Prostate gland (tissue), 2 donors: ENCODE results near the gene SPNS1. TPM values are rescaled to one million over a fixed set of nuclear protein-coding genes. Genes with fewer than 3 reads are reported as not detected.
"Not testable (repeated sequence)": the region's sequence is repeated elsewhere in the genome, so short reads cannot be mapped to it uniquely, and the experiment has no call there.

Source experiments
- DNase-seq: peaks from one replicate; pipeline ENCODE4 v3.0.0-alpha.2; 2019; ENCODE audit warnings: low spot score
- H3K27ac ChIP-seq, 2 donors: fragments of 200-600 bp; sonication (generic); 2 replicates each; pipeline ENCODE4 v1.5.1; 2017 to 2019
- H3K27me3 ChIP-seq: fragments of 200-600 bp; sonication (generic); replicated peaks from 2 replicates; pipeline ENCODE4 v1.5.1; 2019; ENCODE audit not compliant: insufficient read depth
- H3K36me3 ChIP-seq, 2 donors: fragments of 200-600 bp; sonication (generic); 1 replicate in 1 of 2; 2 replicates in 1 of 2; pipeline versions ENCODE4 v1.5.1 to v1.8.1; 2017 to 2019
- H3K4me1 ChIP-seq: fragments of 200-600 bp; sonication (generic); replicated peaks from 2 replicates; pipeline ENCODE4 v1.5.1; 2019
- H3K4me3 ChIP-seq, 2 donors: fragments of 200-600 bp; sonication (generic); 2 replicates each; pipeline ENCODE4 v1.5.1; 2017 to 2019
- H3K9me3 ChIP-seq: fragments of 200-600 bp; sonication (generic); 2 replicates; pipeline ENCODE4 v1.5.1; 2017
- POLR2A ChIP-seq: fragments of 450-650 bp; IDR thresholded peaks from one replicate; pipeline ENCODE4 v1.6.1; 2016; ENCODE audit warnings: antibody characterized with exemption, mild to moderate bottlenecking
- POLR2AphosphoS5 ChIP-seq: sonication (generic); formaldehyde crosslinking; IDR thresholded peaks from one replicate; pipeline ENCODE4 v1.6.1; 2017; ENCODE audit warnings: antibody characterized with exemption
- WGBS: methylation state at CpG from one replicate; pipeline ENCODE4 v1.1.5; 2018; 5-methylcytosine and 5-hydroxymethylcytosine counted together
- intact Hi-C: fragments of 100-400 bp; cut with DNase I; formaldehyde crosslinking; loops from one replicate; pipeline ENCODE4 v1.14.2; 2022
- total RNA-seq, 2 donors: library from RNA; depleted of rRNA; stranded (reverse); fragments of >200 nt; gene quantifications; one replicate each; pipeline ENCODE4 v1.1.0, GENCODE V29; 2016
- TF ChIP-seq, protein P1 (sequence below), 4 experiments: fragments of 200-600 bp in 2 of 4; fragments of 450-650 bp in 2 of 4; sonication (generic) in 2 of 4; IDR thresholded peaks; 1 replicate in 3 of 4; 2 replicates in 1 of 4; pipeline ENCODE4 v1.5.1; 2016 to 2019; ENCODE audit warnings: antibody characterized with exemption in 4 of 4, mild to moderate bottlenecking in 2 of 4, moderate library complexity in 2 of 4

The SPNS1 gene, protein sequence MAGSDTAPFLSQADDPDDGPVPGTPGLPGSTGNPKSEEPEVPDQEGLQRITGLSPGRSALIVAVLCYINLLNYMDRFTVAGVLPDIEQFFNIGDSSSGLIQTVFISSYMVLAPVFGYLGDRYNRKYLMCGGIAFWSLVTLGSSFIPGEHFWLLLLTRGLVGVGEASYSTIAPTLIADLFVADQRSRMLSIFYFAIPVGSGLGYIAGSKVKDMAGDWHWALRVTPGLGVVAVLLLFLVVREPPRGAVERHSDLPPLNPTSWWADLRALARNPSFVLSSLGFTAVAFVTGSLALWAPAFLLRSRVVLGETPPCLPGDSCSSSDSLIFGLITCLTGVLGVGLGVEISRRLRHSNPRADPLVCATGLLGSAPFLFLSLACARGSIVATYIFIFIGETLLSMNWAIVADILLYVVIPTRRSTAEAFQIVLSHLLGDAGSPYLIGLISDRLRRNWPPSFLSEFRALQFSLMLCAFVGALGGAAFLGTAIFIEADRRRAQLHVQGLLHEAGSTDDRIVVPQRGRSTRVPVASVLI
- 10 to 100 TPM; 14.8 to 57.4 TPM for total RNA-seq

DNA sequence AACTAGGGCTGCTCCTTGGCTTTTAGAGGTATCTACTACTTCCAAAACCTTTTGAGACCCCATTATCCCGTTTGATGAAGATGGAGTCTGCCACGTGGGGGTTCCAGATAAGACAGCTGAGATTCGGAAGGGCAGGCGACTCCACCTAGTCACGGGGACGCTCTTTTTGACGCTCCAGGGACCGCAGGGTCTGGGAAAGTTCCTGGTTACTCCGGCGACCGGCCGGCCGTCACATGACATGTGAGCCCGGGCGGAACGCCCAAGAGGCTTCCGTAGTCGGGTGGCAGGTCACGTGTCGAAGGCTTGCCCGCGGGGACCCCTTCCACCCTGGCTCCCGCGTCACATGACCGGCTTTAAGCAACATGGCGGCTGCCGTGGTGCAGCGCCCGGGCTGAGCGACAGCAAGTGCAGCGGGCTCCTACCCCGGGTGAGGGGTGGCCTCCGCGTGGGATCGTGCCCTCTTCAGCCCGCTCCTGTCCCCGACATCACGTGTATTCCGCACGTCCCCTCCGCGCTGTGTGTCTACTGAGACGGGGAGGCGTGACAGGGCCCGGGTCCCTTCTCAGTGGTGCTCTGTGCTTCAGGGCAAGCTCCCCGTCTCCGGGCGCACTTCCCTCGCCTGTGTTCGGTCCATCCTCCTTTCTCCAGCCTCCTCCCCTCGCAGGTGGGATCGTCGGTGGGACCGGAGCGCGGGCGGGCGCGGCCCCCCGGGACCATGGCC, at the start of gene SPNS1:
TSS of gene SPNS1 (plus strand) at position 342 of the 721 bp plus-strand sequence. CDS start at position 716, 374 bp downstream.
- Histone ChIP-seq H3K36me3 (no peaks in the 10 kb centered on the region), H3K4me3 (peak within 1 kb of the TSS; percentile 75 to 77), H3K27ac (peak within 1 kb of the TSS; percentile 63 to 69), H3K27me3 (no peaks in the 10 kb centered on the region), H3K4me1 (peaks cover 5% of the 10 kb centered on the region), H3K9me3 (no peaks in the 10 kb centered on the region)
- intact Hi-C loops, result no loop called here
- TF ChIP-seq POLR2AphosphoS5, result peak; percentile 99
- TF ChIP-seq, protein P1, sequence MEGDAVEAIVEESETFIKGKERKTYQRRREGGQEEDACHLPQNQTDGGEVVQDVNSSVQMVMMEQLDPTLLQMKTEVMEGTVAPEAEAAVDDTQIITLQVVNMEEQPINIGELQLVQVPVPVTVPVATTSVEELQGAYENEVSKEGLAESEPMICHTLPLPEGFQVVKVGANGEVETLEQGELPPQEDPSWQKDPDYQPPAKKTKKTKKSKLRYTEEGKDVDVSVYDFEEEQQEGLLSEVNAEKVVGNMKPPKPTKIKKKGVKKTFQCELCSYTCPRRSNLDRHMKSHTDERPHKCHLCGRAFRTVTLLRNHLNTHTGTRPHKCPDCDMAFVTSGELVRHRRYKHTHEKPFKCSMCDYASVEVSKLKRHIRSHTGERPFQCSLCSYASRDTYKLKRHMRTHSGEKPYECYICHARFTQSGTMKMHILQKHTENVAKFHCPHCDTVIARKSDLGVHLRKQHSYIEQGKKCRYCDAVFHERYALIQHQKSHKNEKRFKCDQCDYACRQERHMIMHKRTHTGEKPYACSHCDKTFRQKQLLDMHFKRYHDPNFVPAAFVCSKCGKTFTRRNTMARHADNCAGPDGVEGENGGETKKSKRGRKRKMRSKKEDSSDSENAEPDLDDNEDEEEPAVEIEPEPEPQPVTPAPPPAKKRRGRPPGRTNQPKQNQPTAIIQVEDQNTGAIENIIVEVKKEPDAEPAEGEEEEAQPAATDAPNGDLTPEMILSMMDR (IDR thresholded peaks at IDR 0.05), result peak in 3 of 4 experiments; percentile 15 to 26 (median 19)
- peak; percentile 47 for TF ChIP-seq POLR2A
- under 1% methylated on average over 57 of the region's 60 CpGs for WGBS
- peak; percentile 97 for DNase-seq

DNA sequence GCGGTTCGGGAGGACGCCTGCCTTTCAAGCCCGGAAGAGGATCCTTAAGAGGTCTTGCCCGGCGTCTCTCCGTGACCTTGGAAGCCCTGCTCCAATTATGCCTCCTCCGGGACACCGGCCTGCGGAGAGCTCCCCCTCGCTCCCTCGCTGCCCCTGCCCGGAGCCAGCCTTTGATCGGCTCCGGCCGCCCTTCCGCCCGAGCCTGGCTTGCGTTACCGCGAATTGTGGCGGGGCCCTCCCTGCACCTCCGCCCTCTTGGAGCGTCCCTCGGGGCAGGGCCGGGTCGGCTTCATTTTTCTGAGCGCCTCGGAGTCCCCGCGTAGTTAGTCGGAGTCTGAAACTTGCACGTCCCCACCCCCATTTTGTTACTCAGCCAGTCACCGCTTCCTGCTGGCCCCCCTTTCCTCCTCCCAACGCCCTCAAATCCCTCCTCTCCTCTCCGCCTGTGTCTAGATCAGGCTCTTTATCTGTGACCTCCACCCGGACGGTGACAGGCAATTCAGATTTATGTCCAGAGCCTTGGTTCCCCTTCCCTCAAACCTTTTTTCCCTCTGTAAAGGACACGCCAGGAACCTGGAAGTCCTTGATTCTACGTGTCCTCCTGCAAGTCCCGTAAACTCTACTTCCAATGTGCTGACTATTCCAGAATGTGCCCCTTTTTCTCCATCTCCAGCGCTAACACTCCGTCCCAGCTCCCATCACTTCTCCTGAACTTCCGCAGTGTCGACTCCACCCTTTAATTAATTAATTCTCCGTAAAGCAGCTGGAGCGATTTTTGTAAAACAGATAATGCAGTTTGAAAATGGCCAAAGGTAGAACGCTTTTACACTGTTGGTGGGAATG, 49.0 kb upstream of the SPNS1 start:
- peak; percentile 30 for TF ChIP-seq POLR2AphosphoS5
- TF ChIP-seq, protein P1 (IDR thresholded peaks at IDR 0.05), result peak in 1 of 4 experiments; percentile 8
- no peak for TF ChIP-seq POLR2A
- peak; percentile 62 for DNase-seq
- WGBS, result under 1% methylated on average over 36 of the region's 48 CpGs
- H3K4me3 ChIP-seq, result peak overlapping the region; percentile 61 to 77
- intact Hi-C loops, result no loop called here
- H3K36me3 ChIP-seq, result no peaks in the 10 kb centered on the region
- H3K27me3 ChIP-seq, result no peaks in the 10 kb centered on the region
- H3K4me1 ChIP-seq, result no peaks in the 10 kb centered on the region
- H3K27ac ChIP-seq, result peak overlapping the region; percentile 96 to 98
- no peaks in the 10 kb centered on the region for H3K9me3 ChIP-seq

DNA sequence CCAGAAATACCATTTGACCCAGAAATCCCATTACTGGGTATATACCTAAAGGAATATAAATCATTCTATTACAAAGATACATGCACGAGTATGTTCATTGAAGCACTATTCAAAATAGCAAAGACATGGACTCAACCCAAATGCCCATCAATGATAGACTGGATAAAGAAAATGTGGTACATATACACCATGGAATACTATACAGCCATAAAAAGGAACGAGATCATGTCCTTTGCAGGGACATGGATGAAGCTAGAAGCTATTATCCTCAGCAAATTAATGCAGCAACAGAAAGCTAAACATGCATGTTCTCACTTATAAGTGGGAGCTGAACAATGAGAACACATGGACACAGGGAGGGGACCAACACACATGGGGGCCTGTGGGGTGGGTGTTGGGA, 48.3 kb upstream of the SPNS1 start:
- DNase-seq, H3K9me3 ChIP-seq, H3K4me3 ChIP-seq, H3K36me3 ChIP-seq, H3K4me1 ChIP-seq, intact Hi-C loops, H3K27me3 ChIP-seq: not testable (repeated sequence)
- WGBS, result 78% methylated on average over 2 of the region's 2 CpGs
- H3K27ac ChIP-seq, result peak overlapping the region; percentile 96 to 98

DNA sequence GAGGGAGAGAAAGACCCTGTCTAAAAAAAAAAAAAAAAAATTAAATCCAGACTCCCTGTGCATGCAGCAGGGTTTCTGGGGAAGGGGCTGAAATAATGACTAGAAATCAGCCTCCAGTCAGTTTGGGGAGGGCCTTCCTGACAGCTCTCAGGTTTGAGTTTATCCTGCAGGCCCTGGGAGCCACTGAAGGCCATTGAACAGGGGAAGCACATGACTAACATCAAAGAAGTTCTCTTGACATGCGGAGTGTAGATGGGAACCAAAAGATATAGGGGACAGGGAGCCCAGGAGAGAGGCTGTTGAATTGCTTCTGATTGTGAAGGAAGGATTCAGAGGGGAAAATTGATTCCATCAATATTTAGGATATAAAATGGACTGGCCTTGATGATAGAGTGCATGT, 46.8 kb upstream of the SPNS1 start:
- Histone ChIP-seq H3K9me3 (no peaks in the 10 kb centered on the region), H3K27me3 (no peaks in the 10 kb centered on the region), H3K27ac (no peak overlapping the region), H3K4me1 (no peaks in the 10 kb centered on the region), H3K36me3 (no peaks in the 10 kb centered on the region), H3K4me3 (no peak overlapping the region)
- intact Hi-C loops, result no loop called here
- WGBS, result 89% methylated on average over 1 of the region's 1 CpG
- TF ChIP-seq, protein P1 (IDR thresholded peaks at IDR 0.05), result no peak
- TF ChIP-seq POLR2A (no peak), POLR2AphosphoS5 (no peak)
- DNase-seq, result no peak

DNA sequence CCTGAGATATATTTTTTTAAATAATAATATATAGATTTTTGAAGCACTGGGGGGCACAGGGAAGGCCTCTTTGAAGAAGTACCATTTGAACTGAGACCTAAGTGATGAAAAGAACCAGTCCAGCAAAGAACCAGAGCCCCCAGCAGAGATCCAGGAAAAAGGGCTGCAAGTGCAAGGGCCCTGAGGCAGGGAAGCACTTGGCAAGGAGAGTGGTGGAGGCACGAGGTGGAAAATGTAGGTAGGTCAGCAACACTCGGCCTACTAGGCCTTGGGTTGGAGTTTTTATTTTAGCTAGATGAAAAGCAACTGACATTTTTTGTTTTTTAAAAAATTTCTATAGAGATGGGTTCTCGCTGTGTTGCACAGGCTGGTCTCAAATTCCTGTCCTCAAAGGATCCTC, 44.4 kb upstream of the SPNS1 start:
- H3K27me3 ChIP-seq, result no peaks in the 10 kb centered on the region
- 93% methylated on average over 3 of the region's 3 CpGs for WGBS
- intact Hi-C loops, result no loop called here
- DNase-seq, result no peak
- TF ChIP-seq POLR2A (no peak), POLR2AphosphoS5 (no peak)
- TF ChIP-seq, protein P1 (IDR thresholded peaks at IDR 0.05), result no peak
- no peaks in the 10 kb centered on the region for H3K36me3 ChIP-seq
- H3K4me3 ChIP-seq, result no peak overlapping the region
- no peaks in the 10 kb centered on the region for H3K4me1 ChIP-seq
- no peaks in the 10 kb centered on the region for H3K9me3 ChIP-seq
- H3K27ac ChIP-seq, result no peak overlapping the region
